HG03460 (cell line): Measurements from ENCODE around the gene OR2L8.
A peak's percentile ranks its signal among the peaks of the same experiment; 100 is the strongest.

Source experiments
- ATAC-seq: cut with Tn5 transposase; IDR thresholded peaks from one replicate; pipeline ENCODE4 v1.9.1; 2021; ENCODE audit not compliant: unreplicated experiment

Gene OR2L8

GRCh38 chr1:247966532-247967204, 18.0 kb downstream of the OR2L8 start:
- ATAC-seq = peak; percentile 76

GRCh38 chr1:247992986-247993385, 44.3 kb downstream of the OR2L8 start:
- no peak for ATAC-seq

- no peak for ATAC-seq
These were observed 50.2 kb downstream of the OR2L8 start for GRCh38 chr1:247998811-247999210.
